Epithelial cell of proximal tubule (primary cell): ENCODE measurements around the gene MOGAT3. TPM values are rescaled to one million over a fixed set of nuclear protein-coding genes. Genes with fewer than 3 reads are reported as not detected.

Experiments
- DNase-seq: peaks from one replicate; pipeline ENCODE4 v3.0.0-alpha.2; 2011; ENCODE audit warnings: low read depth
- H3K4me3 ChIP-seq: 2 replicates; pipeline ENCODE4 v1.5.1; 2011; ENCODE audit warnings: low read depth, mild to moderate bottlenecking, low read length
- CTCF ChIP-seq: conservative IDR thresholded peaks from 2 replicates; pipeline ENCODE4 v1.5.1; 2012; ENCODE audit warnings: low read depth, mild to moderate bottlenecking, low read length
- total RNA-seq: library from RNA; depleted of rRNA; stranded (reverse); fragments of >200 nt; gene quantifications from 2 replicates; pipeline ENCODE4 v1.2.3, GENCODE V29; 2015

MOGAT3 gene
- total RNA-seq, 1 donor from 2014 or later, result not detected

- peak overlapping the region; percentile 34 for H3K4me3 ChIP-seq
- no peak for TF ChIP-seq CTCF
- no peak for DNase-seq
Measured at GRCh38 chr7:101232141-101232850, 31.5 kb upstream of the MOGAT3 start.

GRCh38 chr7:101231644-101232043 lies 30.8 kb upstream of the MOGAT3 start:
- peak overlapping the region; percentile 34 for H3K4me3 ChIP-seq

GRCh38 chr7:101226721-101227120 lies 25.9 kb upstream of the MOGAT3 start:
- no peak for TF ChIP-seq CTCF
- no peak for DNase-seq
- H3K4me3 ChIP-seq, result no peak overlapping the region

More at GRCh38 chr7:101231644-101232043, 30.8 kb upstream of the MOGAT3 start:
- TF ChIP-seq CTCF, result no peak
- no peak for DNase-seq

GRCh38 chr7:101225650-101226049 lies 24.8 kb upstream of the MOGAT3 start:
- DNase-seq, result no peak
- no peak overlapping the region for H3K4me3 ChIP-seq
- TF ChIP-seq CTCF, result no peak

GRCh38 chr7:101223528-101223927 lies 22.7 kb upstream of the MOGAT3 start:
- no peak overlapping the region for H3K4me3 ChIP-seq
- no peak for TF ChIP-seq CTCF
- DNase-seq, result no peak

GRCh38 chr7:101222275-101222830 lies 21.5 kb upstream of the MOGAT3 start:
- H3K4me3 ChIP-seq, result no peak overlapping the region
- DNase-seq, result no peak
- no peak for TF ChIP-seq CTCF

GRCh38 chr7:101220295-101220694 lies 19.5 kb upstream of the MOGAT3 start:
- no peak for DNase-seq
- no peak for TF ChIP-seq CTCF
- H3K4me3 ChIP-seq, result no peak overlapping the region
